GM21576 (cell line): Measurements from ENCODE around the gene ARX.

Experiments
- ATAC-seq: cut with Tn5 transposase; IDR thresholded peaks from one replicate; pipeline ENCODE4 v1.9.1; 2021; ENCODE audit warnings: mild to moderate bottlenecking, moderate library complexity; ENCODE audit not compliant: unreplicated experiment

ARX gene

DNA sequence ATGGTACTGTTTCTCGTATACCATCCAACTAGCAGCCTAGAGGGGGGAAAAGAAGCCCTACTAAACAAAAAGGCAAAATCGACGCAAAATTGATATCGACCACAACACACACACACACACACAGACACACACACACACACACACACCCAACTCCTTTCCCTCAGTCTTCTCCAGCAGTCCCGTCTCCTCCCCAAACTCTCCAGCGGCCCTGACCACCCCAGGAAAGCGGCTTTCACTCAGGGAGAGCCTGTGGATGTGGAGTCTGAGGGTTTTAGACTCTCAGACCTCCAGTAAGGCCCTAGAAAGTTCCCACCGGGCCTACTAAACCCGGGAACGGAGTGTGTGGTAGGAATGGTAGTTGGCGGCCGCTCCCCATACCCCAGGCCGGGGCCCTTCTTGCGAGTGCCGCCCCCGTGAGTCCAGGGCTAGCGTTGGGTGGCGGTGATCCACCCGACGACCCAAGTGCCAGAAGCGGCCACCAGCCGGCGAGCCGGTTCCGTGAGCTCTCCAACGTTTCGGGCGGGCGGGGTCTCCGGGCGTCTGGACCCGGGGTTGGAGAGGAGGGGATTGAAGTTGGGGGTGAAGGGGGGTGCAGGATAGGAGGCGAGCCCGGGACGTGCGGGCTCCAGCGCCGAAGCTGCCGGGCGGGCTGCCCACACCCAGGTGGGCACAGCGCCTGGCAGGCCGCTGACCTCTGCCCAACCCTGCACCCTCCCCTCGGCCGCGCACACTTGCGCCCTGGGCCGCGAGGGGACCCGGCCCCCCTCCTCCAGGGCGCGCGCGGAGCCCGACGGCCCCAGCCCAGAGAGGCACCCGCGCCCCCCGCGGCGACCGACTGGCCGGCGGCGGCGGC, 13.7 kb downstream of the ARX start:
- no peak for ATAC-seq

DNA sequence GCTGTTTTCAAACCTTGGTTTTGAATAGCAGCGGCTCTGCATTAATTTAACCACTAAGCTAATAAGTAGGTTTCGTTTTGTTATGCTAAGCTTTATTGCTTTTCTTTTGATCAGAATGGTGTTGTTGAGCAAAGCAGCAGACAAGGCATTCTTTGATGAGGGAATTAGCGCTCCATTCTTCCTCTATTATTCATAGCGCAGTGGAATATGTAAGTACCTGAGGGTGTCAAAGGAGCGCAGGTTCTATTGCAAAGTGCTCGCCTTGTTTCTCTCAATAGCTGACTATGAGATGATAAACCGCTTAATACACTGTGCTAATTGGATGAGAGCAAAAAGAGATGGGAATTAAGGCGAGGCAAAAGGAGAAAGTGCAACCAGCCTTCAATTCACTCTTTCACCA, 16.3 kb downstream of the ARX start:
- no peak for ATAC-seq

DNA sequence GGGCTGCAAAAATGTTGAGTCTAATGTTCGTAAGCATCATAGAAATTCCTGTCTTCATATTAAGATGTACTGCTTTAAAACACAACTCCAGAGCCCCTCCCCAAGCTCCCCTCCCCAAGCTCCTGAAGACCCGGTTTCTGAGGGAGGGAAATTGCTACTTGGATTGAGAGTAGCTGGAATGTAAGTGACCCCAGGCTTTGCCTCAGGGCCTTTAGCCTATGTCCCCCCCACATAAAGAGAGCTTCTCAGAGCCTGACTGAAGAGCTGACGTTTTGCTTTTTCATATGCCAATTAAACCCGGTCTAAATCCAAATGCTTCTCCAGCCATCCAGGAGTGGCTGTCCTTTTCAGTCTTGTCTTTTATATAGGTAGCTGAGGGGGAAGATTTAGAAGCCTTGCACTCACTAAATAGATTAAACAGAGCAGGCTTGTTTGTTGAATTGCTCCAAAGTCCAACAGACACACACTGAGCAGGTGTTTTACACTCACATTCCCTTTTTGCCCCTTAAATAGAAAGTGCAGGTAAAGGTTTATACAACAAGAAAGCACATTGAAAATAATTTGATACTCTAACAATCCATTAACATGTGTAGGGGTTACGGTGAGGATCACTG, 19.6 kb downstream of the ARX start:
- no peak for ATAC-seq

DNA sequence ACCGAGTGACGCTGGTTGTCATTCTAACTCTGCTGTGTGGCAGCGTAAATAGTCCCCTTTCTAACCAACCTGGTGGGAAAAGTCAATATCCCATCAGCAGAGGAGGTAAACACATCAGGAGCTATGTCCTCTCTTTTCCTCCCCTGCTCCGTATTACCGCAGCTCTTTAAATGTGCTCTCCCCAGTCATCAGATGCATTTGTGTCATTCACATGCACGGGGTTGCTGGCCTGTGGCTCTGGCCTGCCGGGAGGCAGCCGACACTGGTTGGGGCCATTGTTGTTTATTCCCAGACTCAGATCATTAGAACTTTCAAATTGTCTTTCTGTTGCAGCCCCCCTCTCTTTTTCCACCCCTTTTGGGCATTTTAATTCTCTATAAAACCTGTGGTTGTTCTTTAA, 21.9 kb downstream of the ARX start:
- ATAC-seq: no peak

DNA sequence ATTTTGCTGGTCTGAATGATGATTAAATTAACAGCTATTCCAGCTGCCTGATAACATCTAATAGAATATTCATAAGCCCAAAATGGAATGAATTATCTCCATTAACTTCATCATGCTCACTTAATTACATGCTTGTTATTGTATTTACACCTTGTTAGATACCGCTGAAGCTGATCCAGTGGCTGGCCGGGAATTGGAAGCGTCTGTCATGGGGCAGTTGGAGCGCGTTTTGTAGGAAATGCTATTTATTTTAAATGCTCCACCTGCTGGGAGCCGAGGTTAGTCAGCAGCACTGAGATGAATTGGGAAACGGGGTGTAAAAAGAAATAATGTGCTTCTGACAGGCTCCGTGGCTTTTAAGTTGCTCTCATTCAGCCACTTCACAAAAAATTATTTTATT, 25.2 kb downstream of the ARX start:
- ATAC-seq: no peak

DNA sequence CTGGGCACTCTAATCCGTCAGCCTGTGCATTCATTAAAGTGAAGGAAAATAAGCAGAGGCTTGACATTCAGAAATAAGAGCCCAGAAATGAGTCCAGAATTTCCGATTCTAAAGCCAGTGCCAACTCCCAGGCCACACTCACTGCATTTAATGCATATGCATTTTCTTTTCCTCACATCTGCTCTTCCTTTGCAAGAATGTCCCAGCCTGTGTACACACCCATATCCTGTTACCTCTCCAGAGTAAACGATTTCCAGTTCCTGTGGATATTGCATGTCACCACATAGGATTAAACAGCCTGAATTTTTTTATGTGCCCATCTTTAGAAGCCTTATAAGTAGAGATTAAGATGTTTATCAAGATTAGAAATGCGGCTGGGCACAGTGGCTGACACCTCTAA, 27.5 kb downstream of the ARX start:
- ATAC-seq: no peak

DNA sequence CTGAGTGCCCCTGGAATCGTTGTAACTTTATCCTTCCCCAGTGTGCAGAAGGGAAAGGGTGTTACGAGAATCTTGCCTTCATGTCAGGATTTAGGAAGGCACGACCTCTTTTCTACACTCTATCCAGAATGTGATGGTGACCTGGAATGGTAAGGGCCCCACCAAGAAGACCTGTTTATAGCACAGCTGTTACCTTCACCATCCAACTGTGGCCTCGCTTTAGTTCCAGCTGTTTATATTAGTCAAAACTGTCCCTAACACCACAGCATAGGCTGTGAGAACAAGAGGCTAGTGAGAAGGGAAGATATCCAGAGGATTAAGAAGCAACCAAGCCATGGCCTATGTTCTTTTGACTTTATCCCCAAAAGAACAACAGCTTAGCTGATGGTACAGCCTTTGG, 28.0 kb downstream of the ARX start:
- ATAC-seq: no peak

DNA sequence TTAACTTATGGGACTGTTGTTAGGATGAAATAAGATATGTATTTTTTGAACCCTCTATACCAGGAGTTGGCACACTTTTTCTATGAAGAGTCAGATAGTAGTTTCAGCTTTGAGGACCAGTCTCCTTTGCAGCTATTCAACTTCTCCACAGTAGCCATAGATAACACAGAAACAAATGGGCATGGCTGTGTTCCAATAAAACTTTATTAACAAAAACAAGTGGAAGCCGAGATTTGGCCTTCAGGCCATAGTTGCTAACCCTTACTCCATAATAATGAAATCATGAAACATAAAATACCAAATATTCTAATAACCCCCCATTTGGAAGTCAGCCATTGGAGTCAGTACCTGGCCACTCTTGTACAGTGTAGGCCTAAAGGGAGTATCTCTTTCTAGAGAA, 30.6 kb downstream of the ARX start:
- no peak for ATAC-seq

DNA sequence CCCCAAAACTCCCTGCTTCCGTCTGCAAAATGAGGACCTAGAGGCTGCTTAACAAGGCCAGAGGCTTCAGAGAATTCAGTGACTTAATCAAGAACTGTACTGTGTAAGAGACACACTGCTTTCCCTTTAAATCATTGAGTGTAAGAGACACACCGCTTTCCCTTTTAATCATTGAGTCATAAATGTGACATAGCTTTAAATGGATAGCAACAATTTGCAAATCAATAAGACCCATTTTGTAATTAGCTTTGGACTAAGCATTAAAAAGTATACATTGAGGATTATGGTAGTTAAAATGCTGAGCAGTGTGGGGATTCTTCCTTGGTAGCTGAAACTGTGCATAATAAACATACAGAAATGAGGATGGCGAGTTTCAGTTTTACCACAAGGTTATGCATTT, 31.8 kb downstream of the ARX start:
- ATAC-seq: no peak

DNA sequence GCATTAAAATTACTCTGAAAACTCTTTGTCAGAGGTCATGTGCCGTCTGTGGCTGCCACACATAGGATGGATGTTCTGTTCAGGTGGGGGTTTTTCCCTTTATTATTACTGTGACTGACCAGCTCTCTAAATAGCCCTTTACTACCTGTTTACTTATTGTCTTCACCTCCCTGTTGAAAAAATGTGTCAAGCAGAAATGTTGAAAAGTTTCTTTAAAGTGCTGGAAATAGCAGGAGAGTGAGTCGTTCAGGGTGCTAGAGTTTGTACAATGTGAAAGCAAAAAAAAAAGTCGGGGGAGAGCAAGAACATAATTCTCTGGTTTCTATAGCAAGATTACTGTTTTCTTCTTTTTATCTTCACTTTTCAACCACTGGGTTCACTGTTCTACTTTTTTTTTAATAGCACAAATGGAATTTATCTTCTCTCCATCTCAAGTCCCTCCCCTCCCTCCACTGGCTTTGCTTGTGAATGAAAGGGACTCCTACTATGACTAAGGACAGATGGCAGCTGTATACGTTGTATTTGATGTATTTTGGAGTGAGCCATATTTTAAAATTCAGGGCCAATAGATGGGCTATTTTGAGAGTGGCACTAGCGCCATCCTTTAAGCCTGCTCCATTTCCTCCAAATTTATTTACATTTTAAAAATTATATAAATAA, 33.3 kb downstream of the ARX start:
- no peak for ATAC-seq

DNA sequence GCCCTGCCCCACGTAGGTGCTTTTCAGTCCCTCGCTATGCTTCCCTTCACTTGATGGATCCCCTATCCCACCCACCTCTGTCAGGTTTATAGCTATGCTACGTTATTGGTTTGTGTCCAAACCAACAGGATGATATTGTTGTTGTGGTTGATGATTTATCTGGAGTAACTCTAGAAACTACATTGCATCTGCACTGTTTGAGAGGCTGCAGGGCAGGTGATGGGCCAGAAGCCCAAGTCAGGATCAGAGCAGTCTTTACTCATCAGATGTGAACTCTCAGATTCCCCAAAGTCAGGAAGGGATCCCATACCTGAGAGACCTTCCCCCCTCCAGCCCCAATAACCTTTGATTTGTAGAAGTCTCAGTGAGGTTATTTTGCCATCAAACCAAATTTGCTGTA, 34.7 kb downstream of the ARX start:
- no peak for ATAC-seq

DNA sequence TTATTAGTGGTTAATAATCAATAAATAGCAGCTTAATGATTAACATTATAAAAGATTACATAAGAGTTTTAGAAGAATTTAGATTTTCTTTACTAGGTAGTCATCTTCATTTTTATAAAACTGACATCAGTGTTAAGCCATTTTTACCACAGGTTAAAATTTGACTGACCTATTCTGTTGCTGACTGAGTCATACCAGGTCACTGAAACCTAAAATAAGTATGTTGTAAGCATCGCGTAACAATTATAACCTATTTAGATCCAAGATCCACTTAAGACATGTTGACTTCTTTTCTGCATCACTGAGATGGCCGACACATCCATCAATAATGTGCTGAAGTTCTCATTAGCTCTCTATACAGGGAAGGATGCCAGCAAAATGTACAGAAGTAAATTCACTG, 36.7 kb downstream of the ARX start:
- no peak for ATAC-seq

DNA sequence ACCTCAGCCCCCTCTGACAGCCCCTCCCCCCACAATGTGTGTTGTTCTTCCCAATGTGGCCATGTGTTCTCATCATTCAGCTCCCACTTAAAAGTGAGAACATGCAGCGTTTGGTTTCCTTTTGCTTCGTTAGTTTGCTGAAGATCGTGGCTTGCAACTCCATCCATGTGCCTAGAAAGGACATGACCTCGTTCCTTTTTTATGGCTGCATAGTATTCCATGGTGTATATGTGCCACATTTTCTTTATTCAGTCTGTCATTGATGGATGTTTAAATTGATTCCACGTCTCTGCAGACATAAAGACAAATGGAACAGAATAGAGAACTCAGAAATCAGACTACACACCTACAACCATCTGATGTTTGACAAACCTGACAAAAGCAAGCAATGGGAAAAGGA, 46.0 kb downstream of the ARX start:
- ATAC-seq: no peak

DNA sequence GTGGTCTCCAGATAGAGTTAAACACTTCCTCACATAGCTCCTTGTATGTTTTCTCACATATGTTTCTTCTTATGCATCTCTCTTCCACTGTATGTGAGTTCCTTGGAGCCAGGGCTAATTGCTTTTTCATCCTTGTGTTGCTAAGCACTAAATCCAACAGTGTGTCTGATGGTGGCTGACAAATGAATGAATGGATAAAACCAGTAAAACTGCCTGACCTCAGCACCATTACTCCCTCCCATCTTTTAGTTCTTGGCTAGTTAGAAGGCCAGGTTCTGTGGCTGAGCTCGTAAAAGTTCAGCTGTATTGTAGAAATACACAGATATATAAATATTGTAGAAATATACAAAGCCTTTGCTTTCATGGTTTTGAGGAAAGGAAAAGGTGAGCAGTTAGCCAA, 50.4 kb downstream of the ARX start:
- ATAC-seq: no peak

DNA sequence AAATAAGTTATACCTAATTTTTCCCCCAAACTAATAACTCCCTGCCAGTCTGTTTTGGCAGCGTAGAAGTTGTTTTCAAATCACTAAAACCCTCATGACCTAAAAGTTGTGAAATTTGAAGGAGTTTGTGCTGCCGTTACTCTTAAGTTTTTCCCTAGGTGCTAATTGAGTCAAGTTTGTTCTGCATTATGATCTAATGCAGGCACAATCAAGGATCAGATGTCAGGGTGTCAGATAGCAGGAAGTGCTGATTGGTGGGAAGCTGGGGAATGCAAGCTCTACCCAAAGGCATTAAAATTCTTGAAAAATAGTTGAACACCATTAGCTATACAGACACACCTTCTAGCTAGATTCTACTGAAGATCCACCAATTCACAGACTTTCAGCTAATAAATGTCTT, 51.9 kb downstream of the ARX start:
- ATAC-seq: no peak

DNA sequence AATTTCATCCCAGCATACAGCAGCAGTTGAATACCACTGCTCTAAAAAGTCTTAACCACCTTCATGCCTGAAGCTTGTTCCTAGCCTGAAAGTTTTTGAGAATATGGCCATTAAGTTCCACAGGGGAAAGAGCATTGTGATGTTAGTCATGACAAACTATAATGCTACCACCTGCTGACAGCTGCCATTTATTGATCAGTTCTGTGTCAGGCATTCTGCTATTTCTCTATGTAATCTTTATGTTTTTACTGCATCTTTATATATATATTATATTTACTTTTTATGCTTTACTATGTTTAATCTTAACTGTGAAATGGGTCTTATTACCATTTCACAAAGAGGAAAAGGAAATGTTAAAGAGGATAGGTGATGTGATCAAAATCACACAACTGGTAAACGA, 54.0 kb downstream of the ARX start:
- no peak for ATAC-seq

DNA sequence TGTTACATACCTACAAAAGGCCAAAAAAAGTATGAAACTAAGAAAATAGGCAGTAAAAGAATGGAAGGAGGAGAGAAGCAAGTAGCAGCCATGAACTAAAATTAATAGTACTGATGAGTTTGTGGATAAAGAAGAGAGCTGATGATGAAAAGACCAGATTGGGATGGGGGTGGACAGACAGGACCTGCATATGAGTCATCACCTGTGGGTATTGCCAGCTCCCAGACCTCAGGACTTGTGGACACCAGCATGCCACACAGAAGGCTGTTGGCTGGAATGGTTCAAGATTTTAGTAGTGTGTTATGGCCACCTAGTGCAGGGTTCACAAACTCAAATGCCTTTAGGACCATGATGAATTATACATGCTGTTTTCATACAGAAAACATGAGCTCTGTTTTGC, 58.9 kb downstream of the ARX start:
- ATAC-seq: no peak

DNA sequence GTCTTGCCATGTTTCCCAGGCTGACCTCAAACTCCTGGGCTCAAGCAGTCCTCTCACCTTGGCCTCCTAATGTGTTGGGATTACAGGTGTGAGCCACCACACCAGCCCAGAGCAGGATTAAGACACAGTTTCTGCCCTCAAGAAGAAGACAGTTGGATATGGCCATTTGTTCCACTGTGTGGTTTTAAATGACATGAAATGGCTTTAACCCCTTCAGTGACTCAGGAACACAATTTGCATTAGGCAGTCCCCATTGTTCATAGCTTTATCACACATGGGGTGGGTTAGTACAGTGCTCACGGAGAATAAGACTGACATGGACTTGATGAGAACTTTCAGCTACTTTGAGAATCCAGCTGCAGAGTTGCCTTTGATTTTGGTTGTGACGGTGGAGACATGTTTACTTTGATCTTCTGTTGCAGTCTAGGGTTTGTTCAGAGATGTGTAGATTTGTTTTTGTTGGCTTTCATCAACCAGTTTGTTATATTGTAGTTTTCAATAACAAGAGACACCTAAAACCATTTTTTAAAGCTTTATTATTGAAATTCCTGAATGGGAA, 60.3 kb downstream of the ARX start:
- ATAC-seq: no peak

DNA sequence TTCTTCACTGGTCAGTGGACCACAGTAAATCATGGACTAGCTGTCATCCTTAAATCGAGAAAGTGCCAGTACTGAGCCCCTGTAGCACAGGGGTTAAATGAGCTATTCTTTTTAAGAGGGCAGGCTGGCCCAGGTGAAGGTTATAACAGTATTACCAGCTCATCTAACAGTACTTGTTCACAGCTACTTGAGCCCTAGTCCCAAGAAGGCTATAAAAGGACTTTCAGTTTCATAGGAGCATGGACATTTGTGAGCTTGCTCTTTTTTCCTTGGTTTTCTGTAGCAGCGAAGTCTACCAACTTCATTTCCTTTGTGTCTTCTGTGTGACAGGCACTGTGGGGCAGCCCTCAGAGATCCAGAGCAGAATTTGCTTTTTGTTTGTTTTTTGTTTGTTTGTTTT, 61.0 kb downstream of the ARX start:
- ATAC-seq: no peak
